Activated T-cell treated with anti-CD3 and anti-CD28 coated beads, Interleukin-2, amount 50 U/mL, for 4 hours (primary cell): ENCODE data around the gene CCDC180. TPM values are rescaled to one million over a fixed set of nuclear protein-coding genes. Genes with fewer than 3 reads are reported as not detected.
"Not testable (repeated sequence)": the region's sequence is repeated elsewhere in the genome, so short reads cannot be mapped to it uniquely, and the experiment has no call there.

Experiments used
- ATAC-seq, 2 donors: fragments of 200-7000 bp; cut with Tn5 transposase; one replicate each; pipeline ENCODE4 v1.10.0; 2021
- DNase-seq: peaks from one replicate; pipeline ENCODE4 v3.0.0-alpha.2; 2020
- H3K27me3 Mint-ChIP-seq: one replicate; pipeline ENCODE4 v1.8.0; 2021; ENCODE audit warnings: low read depth, mixed read lengths
- H3K36me3 Mint-ChIP-seq: one replicate; pipeline ENCODE4 v1.8.0; 2022; ENCODE audit warnings: mixed read lengths; ENCODE audit not compliant: insufficient read depth
- H3K4me1 Mint-ChIP-seq: one replicate; pipeline ENCODE4 v1.8.0; 2021; ENCODE audit warnings: low read depth, mixed read lengths
- H3K4me3 Mint-ChIP-seq: one replicate; pipeline ENCODE4 v1.8.0; 2021; ENCODE audit warnings: mild to moderate bottlenecking, moderate library complexity, mixed read lengths
- H3K9me3 Mint-ChIP-seq: one replicate; pipeline ENCODE4 v1.8.0; 2021; ENCODE audit warnings: mixed read lengths
- total RNA-seq, 3 donors: library from RNA; stranded (reverse); gene quantifications; one replicate each; pipeline ENCODE4 v1.2.1, GENCODE V29; 2021

The CCDC180 gene
- 1 to 10 TPM; 1.1 to 1.5 (median 1.2) TPM for total RNA-seq

DNA sequence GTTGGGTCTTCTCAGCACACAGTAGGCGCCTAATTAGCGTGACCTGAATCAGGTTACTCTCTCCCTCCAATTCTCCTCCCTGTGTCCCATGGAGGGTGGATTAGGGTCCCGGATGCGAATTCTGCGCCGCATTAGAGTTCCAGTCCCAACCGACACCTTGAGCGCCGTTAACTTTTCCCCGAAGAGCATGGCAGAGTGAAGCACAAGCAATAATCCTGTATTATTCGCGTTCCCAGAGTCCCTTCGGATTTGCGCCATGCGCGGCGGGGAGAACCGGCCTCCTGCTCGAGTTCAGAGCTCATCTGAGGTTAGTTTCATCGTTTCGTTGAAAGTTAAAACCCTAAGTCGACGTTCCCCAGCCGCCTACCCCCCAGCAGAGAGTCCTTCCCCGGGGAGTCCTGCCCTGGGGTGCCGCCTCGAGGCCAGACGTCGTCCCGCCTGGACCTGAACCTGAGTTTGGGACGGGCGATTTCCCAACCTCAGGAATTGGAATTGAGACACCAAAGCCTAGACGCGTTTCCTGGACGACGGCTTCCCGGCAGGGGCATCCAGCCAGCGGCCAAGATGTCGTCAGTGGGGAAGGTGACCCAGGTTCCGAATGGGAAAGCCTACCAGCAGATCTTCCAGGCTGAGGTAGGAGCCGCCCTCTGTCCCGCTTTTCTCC is at the start of gene CCDC180:
Gene CCDC180 (plus strand): TSS at position 160 of the 664 bp plus-strand sequence. CDS start 405 bp downstream, at position 565.
- H3K27me3 Mint-ChIP-seq = peaks cover 3% of the 10 kb centered on the region
- H3K9me3 Mint-ChIP-seq = peaks cover 6% of the 10 kb centered on the region
- H3K36me3 Mint-ChIP-seq = peaks cover 4% of the 10 kb centered on the region
- no peak for ATAC-seq
- no peak within 1 kb of the TSS for H3K4me3 Mint-ChIP-seq
- DNase-seq = no peak
- no peaks in the 10 kb centered on the region for H3K4me1 Mint-ChIP-seq

DNA sequence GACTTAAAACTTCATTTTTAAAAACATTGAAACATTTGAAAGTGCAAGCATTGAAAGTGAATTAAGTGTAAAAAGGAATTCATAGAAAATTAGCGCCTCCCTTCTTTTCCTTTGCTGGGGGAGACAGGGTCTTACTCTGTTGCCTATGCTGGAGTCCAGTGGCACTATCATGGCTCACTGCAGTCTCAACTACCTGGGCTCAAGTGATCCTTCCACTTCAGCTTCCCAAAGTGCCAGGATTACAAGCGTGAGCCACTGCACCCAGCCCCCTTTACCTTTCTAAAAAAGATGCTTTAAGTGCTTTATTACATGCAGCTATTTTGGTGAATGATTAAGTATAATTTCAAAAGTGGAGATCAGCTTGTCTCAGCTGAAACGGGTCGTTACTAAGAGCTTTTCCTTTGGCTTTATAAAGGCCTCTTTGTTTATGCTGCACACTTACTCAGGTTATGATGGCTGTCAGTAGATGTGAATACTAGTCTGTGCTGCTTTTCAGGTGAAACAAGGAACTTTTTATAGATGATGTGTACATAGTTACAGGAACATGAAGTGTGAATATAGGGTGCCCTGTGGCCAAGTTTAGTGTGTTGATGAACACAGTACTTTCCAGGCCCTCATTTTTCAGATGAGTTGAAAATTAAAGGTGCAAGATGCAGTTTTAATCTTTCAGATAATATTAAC is 47.5 kb upstream of the CCDC180 start:
- not testable (repeated sequence) for H3K4me3 Mint-ChIP-seq, ATAC-seq, H3K27me3 Mint-ChIP-seq, H3K9me3 Mint-ChIP-seq, H3K4me1 Mint-ChIP-seq, DNase-seq
- H3K36me3 Mint-ChIP-seq = peaks cover 10% of the 10 kb centered on the region

DNA sequence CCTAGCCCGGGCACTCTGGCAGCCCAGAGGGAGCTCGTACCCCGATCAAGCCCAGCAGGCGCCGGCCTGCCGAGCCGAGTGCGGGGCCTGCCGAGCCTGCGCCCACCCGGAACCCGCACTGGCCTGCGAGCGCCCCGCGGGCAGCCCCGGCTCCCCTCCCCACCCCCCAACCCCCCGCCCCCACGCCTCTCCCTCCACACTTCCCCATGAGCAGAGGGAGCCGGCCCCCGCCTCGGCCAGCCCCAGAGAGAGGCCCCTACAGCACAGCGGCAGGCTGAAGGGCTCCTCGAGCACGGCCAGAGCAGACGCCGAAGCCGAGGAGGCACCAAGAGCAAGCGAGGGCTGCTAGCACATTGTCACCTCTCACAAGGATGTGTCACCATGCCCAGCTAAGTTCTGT is 36.2 kb upstream of the CCDC180 start:
- no peak for DNase-seq
- H3K36me3 Mint-ChIP-seq = peaks cover 3% of the 10 kb centered on the region

DNA sequence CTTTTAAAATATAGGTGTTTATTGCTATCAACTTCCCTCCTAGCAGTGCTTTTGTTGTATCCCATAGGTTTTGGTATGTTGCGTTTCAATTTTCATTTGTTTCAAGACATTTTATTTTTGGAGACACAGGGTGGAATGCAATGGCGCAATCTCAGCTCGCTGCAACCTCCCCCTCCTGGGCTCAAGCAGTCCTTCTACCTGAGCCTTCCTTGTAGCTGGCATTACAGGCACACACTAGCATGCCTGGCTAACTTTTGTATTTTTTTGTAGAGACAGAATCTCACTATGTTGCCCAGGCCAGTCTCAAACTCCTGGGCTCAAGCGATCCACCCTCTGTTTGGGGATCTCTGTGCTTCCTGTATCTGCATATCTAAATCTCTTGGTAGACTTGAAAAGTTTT is 35.4 kb upstream of the CCDC180 start:
- Mint-ChIP-seq H3K4me3 (no peak overlapping the region), H3K9me3 (no peaks in the 10 kb centered on the region), H3K27me3 (no peaks in the 10 kb centered on the region), H3K4me1 (peaks cover 4% of the 10 kb centered on the region), H3K36me3 (peaks cover 10% of the 10 kb centered on the region)
- ATAC-seq = no peak
- DNase-seq = no peak

More for the DNA sequence above, 36.2 kb upstream of the CCDC180 start:
- no peak for ATAC-seq
- H3K4me1 Mint-ChIP-seq = peaks cover 4% of the 10 kb centered on the region
- H3K27me3 Mint-ChIP-seq = no peaks in the 10 kb centered on the region
- H3K4me3 Mint-ChIP-seq = no peak overlapping the region
- H3K9me3 Mint-ChIP-seq = no peaks in the 10 kb centered on the region

DNA sequence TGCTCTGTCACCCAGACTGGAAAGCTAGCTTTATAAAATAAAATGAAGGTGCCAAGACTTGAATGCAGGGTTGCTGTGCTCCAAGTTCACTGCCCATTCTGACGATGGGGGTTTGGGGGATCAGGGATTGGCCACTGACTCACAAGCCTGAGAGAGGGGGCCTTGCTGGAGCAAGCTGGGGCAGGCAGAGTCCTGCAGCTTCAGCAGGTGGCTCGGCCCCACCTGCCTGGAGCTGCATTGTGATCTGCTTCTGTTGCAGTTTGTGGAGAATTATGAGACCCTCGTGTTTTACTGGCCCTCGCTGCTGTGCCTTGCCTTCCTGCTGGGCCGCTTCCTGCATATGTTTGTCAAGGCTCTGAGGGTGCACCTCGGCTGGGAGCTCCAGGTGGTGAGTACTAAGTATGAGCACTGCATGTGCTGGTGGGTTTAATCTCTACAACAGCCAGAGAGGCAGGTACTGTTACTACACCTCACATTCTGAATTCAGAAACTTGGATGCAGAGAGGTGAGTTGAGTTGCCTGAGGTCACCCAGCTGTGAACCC is 31.1 kb upstream of the CCDC180 start:
- Mint-ChIP-seq H3K27me3 (no peaks in the 10 kb centered on the region), H3K4me3 (no peak overlapping the region), H3K9me3 (no peaks in the 10 kb centered on the region), H3K36me3 (peaks cover 31% of the 10 kb centered on the region), H3K4me1 (peaks cover 2% of the 10 kb centered on the region)
- ATAC-seq (no peak), DNase-seq (no peak)

DNA sequence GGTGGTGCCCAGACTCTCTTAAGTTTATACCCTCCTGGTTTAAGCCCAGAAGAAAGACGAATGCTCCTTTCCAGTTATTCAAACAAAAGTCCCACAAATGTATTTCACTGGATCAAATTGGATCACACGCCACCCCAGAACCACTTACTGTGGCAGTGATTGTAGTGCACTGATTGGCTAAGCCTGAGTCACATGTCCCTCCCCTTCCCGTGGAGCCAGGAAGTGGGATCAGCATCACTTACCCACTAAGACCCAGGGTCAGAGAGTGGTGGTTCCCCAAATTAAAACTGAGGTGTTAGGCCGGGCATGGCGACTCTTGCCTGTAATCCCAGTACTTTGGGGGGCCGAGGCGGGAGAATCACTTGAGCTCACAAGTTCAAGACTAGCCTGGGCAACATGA is 29.5 kb upstream of the CCDC180 start:
- H3K4me1 Mint-ChIP-seq = no peaks in the 10 kb centered on the region
- no peak overlapping the region for H3K4me3 Mint-ChIP-seq
- no peak for ATAC-seq
- H3K9me3 Mint-ChIP-seq = no peaks in the 10 kb centered on the region
- no peaks in the 10 kb centered on the region for H3K27me3 Mint-ChIP-seq
- peaks cover 43% of the 10 kb centered on the region for H3K36me3 Mint-ChIP-seq
- no peak for DNase-seq

DNA sequence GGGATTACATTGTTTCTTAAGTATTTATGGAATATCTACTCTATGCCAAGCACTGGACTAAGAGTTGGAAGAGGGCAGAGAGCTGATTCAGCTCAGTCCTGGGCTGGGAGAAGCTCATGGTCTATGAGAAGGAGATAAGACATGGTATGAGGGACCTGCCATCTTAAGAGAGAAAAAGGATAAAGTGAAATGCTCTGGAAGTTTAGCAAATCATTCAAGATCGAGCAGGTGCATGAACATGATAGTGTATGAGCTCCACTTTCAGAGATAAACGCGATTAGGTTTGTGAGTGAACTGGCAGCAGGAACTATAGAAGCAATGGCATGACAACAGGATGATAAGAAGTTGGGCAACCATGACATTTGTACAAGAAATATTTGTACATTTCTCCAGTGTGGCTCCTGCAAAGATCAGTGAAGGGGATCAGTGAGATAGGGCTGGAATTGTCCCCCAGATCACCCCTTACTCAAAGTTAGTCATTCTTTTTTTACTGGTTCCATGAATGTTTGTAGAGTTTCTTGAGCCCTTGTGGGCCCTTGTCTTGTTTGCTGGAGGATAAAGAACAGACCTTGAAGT is 26.6 kb upstream of the CCDC180 start:
- Mint-ChIP-seq H3K36me3 (peaks cover 65% of the 10 kb centered on the region), H3K9me3 (no peaks in the 10 kb centered on the region), H3K27me3 (no peaks in the 10 kb centered on the region), H3K4me1 (no peaks in the 10 kb centered on the region), H3K4me3 (no peak overlapping the region)
- no peak for ATAC-seq
- DNase-seq = no peak

DNA sequence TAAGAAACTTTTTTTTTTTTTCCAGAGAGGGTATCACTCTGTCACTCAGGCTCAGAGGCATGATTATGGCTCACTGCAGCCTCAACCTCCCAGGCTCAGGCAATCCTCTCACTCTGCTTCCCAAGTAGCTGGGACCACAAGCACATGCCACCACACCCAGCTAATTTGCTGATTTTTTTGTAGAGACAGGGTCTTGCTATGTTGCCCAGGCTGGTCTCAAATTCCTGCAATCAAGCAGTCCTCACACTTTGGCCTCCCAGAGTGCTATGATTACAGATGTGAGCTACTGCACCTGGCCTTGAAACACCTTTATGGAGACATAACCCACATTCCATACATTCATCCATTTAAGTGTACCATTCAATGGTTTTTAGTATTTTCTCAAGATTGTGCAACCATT is 23.7 kb upstream of the CCDC180 start:
- peaks cover 9% of the 10 kb centered on the region for H3K9me3 Mint-ChIP-seq
- no peaks in the 10 kb centered on the region for H3K4me1 Mint-ChIP-seq
- no peak for ATAC-seq
- H3K27me3 Mint-ChIP-seq = no peaks in the 10 kb centered on the region
- H3K36me3 Mint-ChIP-seq = peaks cover 74% of the 10 kb centered on the region
- no peak for DNase-seq
- H3K4me3 Mint-ChIP-seq = no peak overlapping the region

DNA sequence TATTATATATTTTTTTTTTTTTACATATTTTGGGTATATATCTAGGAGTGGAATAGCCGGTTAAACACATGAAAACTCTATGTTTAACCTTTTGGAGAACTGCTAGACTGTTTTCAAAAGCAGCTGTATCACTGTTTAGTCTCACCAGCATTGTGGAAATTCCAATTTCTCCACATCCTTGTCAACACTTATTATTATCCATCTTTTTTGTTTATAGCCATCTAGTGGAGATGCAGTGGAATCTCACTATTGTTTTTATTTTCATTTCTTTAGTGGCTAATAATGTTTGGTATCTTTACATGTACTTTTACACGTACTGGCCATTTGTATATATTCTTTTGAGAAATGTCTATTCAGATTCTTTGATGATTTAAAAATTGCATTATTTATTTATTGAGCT is 22.7 kb upstream of the CCDC180 start:
- Mint-ChIP-seq H3K4me1 (no peaks in the 10 kb centered on the region), H3K4me3 (no peak overlapping the region), H3K9me3 (peaks cover 9% of the 10 kb centered on the region), H3K27me3 (no peaks in the 10 kb centered on the region), H3K36me3 (peaks cover 75% of the 10 kb centered on the region)
- ATAC-seq (no peak), DNase-seq (no peak)

DNA sequence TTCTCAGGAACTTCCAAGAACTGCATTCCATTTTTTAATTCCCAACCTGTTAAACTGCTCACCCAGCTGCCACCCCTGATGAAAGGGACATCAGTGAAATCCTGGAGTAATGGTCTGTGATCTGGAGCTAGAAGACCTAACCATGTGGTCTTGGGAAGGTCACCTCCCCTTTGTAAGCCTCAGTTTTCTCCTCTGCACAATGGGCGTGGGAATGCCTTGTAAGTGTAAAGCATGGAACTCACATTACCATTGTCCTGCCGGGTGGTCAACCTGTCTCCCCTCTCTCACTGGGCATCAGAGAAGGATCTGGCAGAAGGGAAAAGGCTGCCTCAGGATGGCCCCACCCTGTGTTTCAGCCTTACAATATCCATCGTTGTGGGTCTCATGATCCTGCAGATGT is 15.3 kb upstream of the CCDC180 start:
- Mint-ChIP-seq H3K4me1 (no peaks in the 10 kb centered on the region), H3K27me3 (no peaks in the 10 kb centered on the region), H3K36me3 (peaks cover 59% of the 10 kb centered on the region), H3K9me3 (peaks cover 5% of the 10 kb centered on the region), H3K4me3 (no peak overlapping the region)
- ATAC-seq (no peak), DNase-seq (no peak)

DNA sequence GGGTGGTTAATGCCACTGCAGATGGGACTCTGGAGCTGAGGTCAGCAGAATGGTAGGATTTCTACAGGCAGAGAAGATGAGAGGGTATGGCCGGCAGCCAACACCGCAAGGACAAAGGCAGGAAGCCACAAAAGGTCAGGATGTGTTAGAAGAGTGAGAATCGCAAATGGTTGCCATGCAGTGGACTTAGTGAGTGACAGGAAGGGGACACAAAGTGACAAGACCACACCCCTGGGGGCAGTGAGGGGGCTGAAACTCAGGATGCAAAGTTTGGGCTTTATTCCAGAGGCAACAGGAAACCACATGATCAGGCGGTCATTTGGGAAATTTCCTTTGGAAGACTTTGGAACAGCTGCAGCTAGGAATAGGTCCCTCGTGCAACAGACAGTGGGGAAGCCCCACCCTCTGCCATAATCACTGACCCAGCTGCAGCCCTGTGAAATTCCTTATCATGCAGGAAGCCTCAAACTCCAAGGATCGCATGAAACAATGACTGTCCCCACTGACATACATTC is 14.2 kb upstream of the CCDC180 start:
- Mint-ChIP-seq H3K27me3 (no peaks in the 10 kb centered on the region), H3K36me3 (peaks cover 49% of the 10 kb centered on the region), H3K4me1 (no peaks in the 10 kb centered on the region), H3K9me3 (peaks cover 11% of the 10 kb centered on the region), H3K4me3 (no peak overlapping the region)
- no peak for DNase-seq
- no peak for ATAC-seq

DNA sequence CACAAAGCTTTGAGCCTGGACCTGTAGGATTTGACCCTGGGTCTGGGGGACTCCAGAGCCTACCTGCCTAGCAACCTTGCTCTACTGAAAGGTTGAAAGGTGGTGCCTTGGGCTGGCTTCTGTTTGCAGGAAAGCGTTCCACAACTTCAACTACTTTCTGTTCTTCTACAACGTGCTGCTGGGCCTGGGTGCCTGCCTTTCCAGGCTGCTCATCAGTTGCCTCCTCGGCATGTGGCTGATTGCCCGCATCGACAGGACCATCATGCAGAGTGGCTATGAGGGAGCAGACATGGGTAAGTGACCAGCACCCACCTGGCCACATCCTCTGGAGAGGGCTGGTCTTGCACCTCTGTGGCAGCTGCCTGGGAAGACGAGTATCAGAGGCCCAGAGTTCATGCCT is 13.6 kb upstream of the CCDC180 start:
- H3K27me3 Mint-ChIP-seq = no peaks in the 10 kb centered on the region
- ATAC-seq (no peak), DNase-seq (no peak)
- no peaks in the 10 kb centered on the region for H3K4me1 Mint-ChIP-seq
- H3K4me3 Mint-ChIP-seq = no peak overlapping the region
- H3K9me3 Mint-ChIP-seq = peaks cover 15% of the 10 kb centered on the region
- peaks cover 44% of the 10 kb centered on the region for H3K36me3 Mint-ChIP-seq

DNA sequence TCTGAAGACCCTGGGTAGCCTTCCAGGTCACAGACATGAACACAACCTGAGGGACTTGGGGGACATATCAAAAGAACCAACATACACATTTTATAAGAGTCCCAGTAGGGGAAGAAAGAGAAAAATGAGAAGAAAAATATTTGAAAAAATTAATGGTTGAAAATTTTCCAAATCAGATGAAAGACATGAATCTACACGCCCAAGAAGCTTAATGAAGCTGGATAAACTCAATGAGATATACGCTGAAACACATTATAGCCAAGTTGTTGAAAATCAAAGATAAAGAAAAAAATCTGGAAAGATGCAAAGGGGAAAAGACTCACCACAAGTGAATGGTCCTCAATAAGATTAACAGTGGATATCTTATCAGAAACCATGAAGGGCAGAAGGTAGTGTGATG is 9.6 kb upstream of the CCDC180 start:
- ATAC-seq (no peak), DNase-seq (no peak)
- no peaks in the 10 kb centered on the region for H3K4me1 Mint-ChIP-seq
- H3K4me3 Mint-ChIP-seq = no peak overlapping the region
- peaks cover 18% of the 10 kb centered on the region for H3K9me3 Mint-ChIP-seq
- H3K27me3 Mint-ChIP-seq = no peaks in the 10 kb centered on the region
- peaks cover 28% of the 10 kb centered on the region for H3K36me3 Mint-ChIP-seq

DNA sequence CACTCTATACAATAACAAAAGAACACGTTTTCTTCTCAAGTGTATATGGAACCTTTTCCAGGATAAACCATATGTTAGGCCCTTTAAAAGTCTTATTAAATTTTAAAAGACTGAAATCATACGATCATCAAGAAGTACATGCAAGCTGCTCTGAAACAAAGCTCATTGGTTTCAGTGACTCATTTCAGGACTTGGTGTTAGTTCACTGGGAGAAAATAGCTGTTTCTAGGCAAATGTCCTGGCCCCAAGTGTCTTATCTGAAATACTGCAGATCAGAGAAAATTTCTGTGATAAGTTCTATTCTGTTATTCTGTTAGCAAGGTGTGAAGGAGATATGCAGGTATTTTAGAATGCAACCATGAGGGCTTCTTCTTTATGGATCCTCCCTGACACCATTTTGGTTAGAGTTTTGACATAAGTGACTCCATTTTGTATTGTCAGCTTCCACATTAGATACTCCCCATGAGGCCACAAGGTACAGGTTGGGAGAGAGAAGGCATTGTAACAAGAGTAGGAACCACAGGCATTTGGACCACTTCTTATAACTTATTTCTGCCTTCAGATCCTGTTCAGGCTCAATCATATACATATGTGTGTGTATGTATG is 7.5 kb upstream of the CCDC180 start:
- no peaks in the 10 kb centered on the region for H3K4me1 Mint-ChIP-seq
- H3K9me3 Mint-ChIP-seq = peaks cover 24% of the 10 kb centered on the region
- no peak for ATAC-seq
- H3K4me3 Mint-ChIP-seq = no peak overlapping the region
- H3K27me3 Mint-ChIP-seq = peaks cover 3% of the 10 kb centered on the region
- DNase-seq = no peak
- H3K36me3 Mint-ChIP-seq = peaks cover 17% of the 10 kb centered on the region
